ENCODE measurements around the gene DLG2. TPM values are rescaled to one million over a fixed set of nuclear protein-coding genes. Genes with fewer than 3 reads are reported as not detected.
"Not testable (repeated sequence)": the region's sequence is repeated elsewhere in the genome, so short reads cannot be mapped to it uniquely, and the experiment has no call there.

The DLG2 gene
- total RNA-seq, 4 donors from 2014 or later = 11.0 to 34.2 (median 19.8) TPM

GRCh38 chr11:83601914-83602527, 2025.1 kb downstream of the DLG2 start:
- TF ChIP-seq CTCF (IDR thresholded peaks at IDR 0.05) (no peak), POLR2A (IDR thresholded peaks at IDR 0.05) (no peak), POLR2AphosphoS5 (IDR thresholded peaks at IDR 0.05) (no peak), EP300 (IDR thresholded peaks at IDR 0.05) (no peak)
- no peak overlapping the region for H3K4me3 ChIP-seq
- H3K4me1 ChIP-seq = no peaks in the 10 kb centered on the region
- no peaks in the 10 kb centered on the region for H3K36me3 ChIP-seq
- H3K9me3 ChIP-seq = no peaks in the 10 kb centered on the region
- H3K27ac ChIP-seq = no peak overlapping the region
- WGBS, 2 donors (ENCODE audit: low coverage in 1 of 2) = 75 to 82% methylated on average over 2 to 5 of the region's 5 CpGs
- no peak for ATAC-seq
- no peaks in the 10 kb centered on the region for H3K27me3 ChIP-seq

GRCh38 chr11:83601201-83601913, 2025.8 kb downstream of the DLG2 start:
- Histone ChIP-seq H3K9me3 (no peaks in the 10 kb centered on the region), H3K4me3 (no peak overlapping the region), H3K4me1 (no peaks in the 10 kb centered on the region), H3K27me3 (no peaks in the 10 kb centered on the region), H3K36me3 (no peaks in the 10 kb centered on the region), H3K27ac (no peak overlapping the region)
- 94 to 100% methylated on average over 2 to 6 of the region's 11 CpGs for WGBS, 2 donors (ENCODE audit: low coverage in 1 of 2)
- TF ChIP-seq POLR2A (IDR thresholded peaks at IDR 0.05) (no peak), EP300 (IDR thresholded peaks at IDR 0.05) (no peak), POLR2AphosphoS5 (IDR thresholded peaks at IDR 0.05) (no peak), CTCF (IDR thresholded peaks at IDR 0.05) (no peak)
- ATAC-seq = no peak

GRCh38 chr11:83600661-83601060, 2026.5 kb downstream of the DLG2 start:
- H3K27ac ChIP-seq = no peak overlapping the region
- TF ChIP-seq POLR2A (IDR thresholded peaks at IDR 0.05) = no peak
- TF ChIP-seq CTCF (IDR thresholded peaks at IDR 0.05) = no peak
- no peak for TF ChIP-seq EP300 (IDR thresholded peaks at IDR 0.05)
- TF ChIP-seq POLR2AphosphoS5 (IDR thresholded peaks at IDR 0.05) = no peak
- WGBS, 2 donors (ENCODE audit: low coverage in 1 of 2) = 100% methylated on average over 1 of the region's 1 CpG; no CpG with 5 or more reads in 1 of the 2 donors

GRCh38 chr11:83599066-83599465, 2028.1 kb downstream of the DLG2 start:
- H3K36me3 ChIP-seq = no peaks in the 10 kb centered on the region
- no peak overlapping the region for H3K4me3 ChIP-seq
- no peaks in the 10 kb centered on the region for H3K27me3 ChIP-seq
- H3K27ac ChIP-seq = no peak overlapping the region
- no peaks in the 10 kb centered on the region for H3K9me3 ChIP-seq
- TF ChIP-seq CTCF (IDR thresholded peaks at IDR 0.05) (no peak), POLR2A (IDR thresholded peaks at IDR 0.05) (no peak)
- 86 to 92% methylated on average over 2 to 3 of the region's 3 CpGs for WGBS, 2 donors (ENCODE audit: low coverage in 1 of 2)
- H3K4me1 ChIP-seq = no peaks in the 10 kb centered on the region
- no peak for ATAC-seq

More at GRCh38 chr11:83600661-83601060, 2026.5 kb downstream of the DLG2 start:
- H3K9me3 ChIP-seq = no peaks in the 10 kb centered on the region
- no peak for ATAC-seq
- H3K4me1 ChIP-seq = no peaks in the 10 kb centered on the region
- H3K27me3 ChIP-seq = no peaks in the 10 kb centered on the region
- no peaks in the 10 kb centered on the region for H3K36me3 ChIP-seq
- H3K4me3 ChIP-seq = no peak overlapping the region

- not testable (repeated sequence) for H3K36me3 ChIP-seq, H3K4me3 ChIP-seq, H3K9me3 ChIP-seq, H3K4me1 ChIP-seq, ATAC-seq, H3K27ac ChIP-seq, H3K27me3 ChIP-seq
- WGBS, 2 donors (ENCODE audit: low coverage in 1 of 2) = 84% methylated on average over 3 of the region's 14 CpGs; no CpG with 5 or more reads in 1 of the 2 donors
These were observed 2039.3 kb downstream of the DLG2 start for GRCh38 chr11:83587797-83588196.
